ENCODE data around the gene SPATA31D4.
A peak's percentile ranks its signal among the peaks of the same experiment; 100 is the strongest.

The SPATA31D4 gene

GRCh38 chr9:81964218-81965171, 36.3 kb downstream of the SPATA31D4 start:
- peak; percentile 22 for DNase-seq (ENCODE audit: low read depth)

GRCh38 chr9:81968026-81968425, 39.8 kb downstream of the SPATA31D4 start:
- DNase-seq (ENCODE audit: low read depth), result no peak

- no peak for DNase-seq (ENCODE audit: low read depth)
Observed at GRCh38 chr9:81969971-81970370, 41.7 kb downstream of the SPATA31D4 start.

- DNase-seq (ENCODE audit: low read depth), result no peak
Observed at GRCh38 chr9:81971727-81972126, 43.5 kb downstream of the SPATA31D4 start.

GRCh38 chr9:81974764-81975163, 46.5 kb downstream of the SPATA31D4 start:
- DNase-seq (ENCODE audit: low read depth), result no peak

GRCh38 chr9:81976351-81976750, 48.1 kb downstream of the SPATA31D4 start:
- no peak for DNase-seq (ENCODE audit: low read depth)

- DNase-seq (ENCODE audit: low read depth), result no peak
Observed at GRCh38 chr9:81979196-81979595, 51.0 kb downstream of the SPATA31D4 start.

GRCh38 chr9:81980568-81980967, 52.3 kb downstream of the SPATA31D4 start:
- DNase-seq (ENCODE audit: low read depth), result no peak

- no peak for DNase-seq (ENCODE audit: low read depth)
Observed at GRCh38 chr9:81981883-81982282, 53.7 kb downstream of the SPATA31D4 start.

All from fibroblast of the conjunctiva (primary cell).